Liver (tissue), 9 donors: ENCODE measurements around the gene MDC1. TPM values are rescaled to one million over a fixed set of nuclear protein-coding genes. Genes with fewer than 3 reads are reported as not detected.

ENCODE experiments used
- DNase-seq: peaks from one replicate; pipeline ENCODE4 v3.0.0-alpha.2; 2017; ENCODE audit warnings: low spot score
- H3K27ac ChIP-seq, 2 donors: one replicate each; pipeline ENCODE4 v1.7.0; 2013; ENCODE audit warnings: inconsistent platforms in 2 of 2, low read length in 2 of 2, control low read depth in 1 of 2, low read depth in 1 of 2, mild to moderate bottlenecking in 1 of 2
- H3K27me3 ChIP-seq, 4 donors: one replicate each; pipeline versions ENCODE4 v1.6.1 to v1.7.0; 2013; ENCODE audit warnings: low read length in 3 of 4, inconsistent platforms in 1 of 4, mild to moderate bottlenecking in 1 of 4, moderate library complexity in 1 of 4; ENCODE audit not compliant: control insufficient read depth in 4 of 4, insufficient read depth in 4 of 4
- H3K36me3 ChIP-seq, 4 donors: one replicate each; pipeline versions ENCODE4 v1.6.1 to v1.7.0; 2013; ENCODE audit warnings: low read length in 3 of 4, mild to moderate bottlenecking in 3 of 4, low read depth in 1 of 4, moderate library complexity in 1 of 4; ENCODE audit not compliant: control insufficient read depth in 4 of 4, insufficient read depth in 3 of 4
- H3K4me1 ChIP-seq, 4 donors: one replicate each; pipeline versions ENCODE4 v1.6.1 to v1.7.0; 2013; ENCODE audit warnings: low read length in 3 of 4, mild to moderate bottlenecking in 3 of 4, moderate library complexity in 1 of 4; ENCODE audit not compliant: control insufficient read depth in 4 of 4, insufficient read depth in 4 of 4
- H3K4me3 ChIP-seq, 3 donors: one replicate each; pipeline versions ENCODE4 v1.6.1 to v1.7.0; 2013; ENCODE audit warnings: low read length in 3 of 3, control low read depth in 1 of 3, low read depth in 1 of 3, mild to moderate bottlenecking in 1 of 3
- H3K9ac ChIP-seq, 2 donors: one replicate each; pipeline ENCODE4 v1.7.0; 2013; ENCODE audit warnings: low read length in 2 of 2, mild to moderate bottlenecking in 2 of 2, moderate library complexity in 2 of 2, control low read depth in 1 of 2, low read depth in 1 of 2
- H3K9me3 ChIP-seq, 4 donors: one replicate each; pipeline versions ENCODE4 v1.6.1 to v1.7.0; 2013; ENCODE audit warnings: low read length in 3 of 4; ENCODE audit not compliant: control insufficient read depth in 4 of 4
- EGR1 ChIP-seq, 2 donors: IDR thresholded peaks; 2 replicates each; pipeline ENCODE4 v1.6.1; 2016 to 2018; ENCODE audit warnings: antibody characterized with exemption in 2 of 2, low read depth in 2 of 2
- FOXA1 ChIP-seq: IDR thresholded peaks from 2 replicates; pipeline ENCODE4 v1.6.1; 2016; ENCODE audit warnings: antibody characterized with exemption
- FOXA2 ChIP-seq: IDR thresholded peaks from 2 replicates; pipeline ENCODE4 v1.6.1; 2016; ENCODE audit warnings: antibody characterized with exemption
- GABPA ChIP-seq, 2 donors: IDR thresholded peaks in 1 of 2; conservative IDR thresholded peaks in 1 of 2; 2 replicates each; pipeline ENCODE4 v1.6.1; 2016; ENCODE audit warnings: antibody characterized with exemption in 2 of 2, mild to moderate bottlenecking in 1 of 2, moderate library complexity in 1 of 2
- HNF4A ChIP-seq, 2 donors: conservative IDR thresholded peaks; 2 replicates each; pipeline ENCODE4 v1.6.1; 2016; ENCODE audit warnings: antibody characterized with exemption in 2 of 2, mild to moderate bottlenecking in 2 of 2
- JUND ChIP-seq, 2 donors: IDR thresholded peaks; 2 replicates each; pipeline ENCODE4 v1.6.1; 2016; ENCODE audit warnings: antibody characterized with exemption in 2 of 2
- NR2F2 ChIP-seq: IDR thresholded peaks from 2 replicates; pipeline ENCODE4 v1.6.1; 2016; ENCODE audit warnings: antibody characterized with exemption
- TAF1 ChIP-seq: conservative IDR thresholded peaks from 2 replicates; pipeline ENCODE4 v1.6.1; 2016; ENCODE audit warnings: antibody characterized with exemption, mild to moderate bottlenecking
- YY1 ChIP-seq: IDR thresholded peaks from 2 replicates; pipeline ENCODE4 v1.6.1; 2016; ENCODE audit warnings: antibody characterized with exemption, mild to moderate bottlenecking
- WGBS: extraction: QIAGEN DNeasy Blood & Tissue Kit; methylation state at CpG from one replicate; pipeline ENCODE4 v1.1.7; 2013; 5-methylcytosine and 5-hydroxymethylcytosine counted together
- polyA plus RNA-seq, 2 donors: library from polyadenylated mRNA; stranded (reverse) in 1 of 2; unstranded in 1 of 2; fragments of 200-250 nt in 1 of 2; fragments of >200 nt in 1 of 2; fragmentation: Nextera tagmentation in 1 of 2; extraction: Ambion mirVana in 1 of 2; gene quantifications; one replicate each; pipeline versions ENCODE4 v1.2.1 to v1.2.3, GENCODE V29; 2013 to 2015
- total RNA-seq, 2 donors: library from RNA; depleted of rRNA; stranded (reverse); fragments of >200 nt; gene quantifications; one replicate each; pipeline ENCODE4 v1.2.3, GENCODE V29; 2014
- TF ChIP-seq, protein P1 (sequence below): IDR thresholded peaks from 2 replicates; pipeline ENCODE4 v1.6.1; 2016; ENCODE audit warnings: antibody characterized with exemption
- TF ChIP-seq, protein P2 (sequence below): fragments of 150-350 bp; IDR thresholded peaks from 2 replicates; pipeline ENCODE4 v1.5.1; 2017; ENCODE audit warnings: improper control_type of control experiment, low read depth, low read length; ENCODE audit not compliant: missing input control
- TF ChIP-seq, protein P3 (sequence below): IDR thresholded peaks from 2 replicates; pipeline ENCODE4 v1.6.1; 2016; ENCODE audit warnings: antibody characterized with exemption
- TF ChIP-seq, protein P4 (sequence below): IDR thresholded peaks from 2 replicates; pipeline ENCODE4 v1.6.1; 2016; ENCODE audit warnings: antibody characterized with exemption
- TF ChIP-seq, protein P5 (sequence below): IDR thresholded peaks from 2 replicates; pipeline ENCODE4 v1.6.1; 2016; ENCODE audit warnings: antibody characterized with exemption, mild to moderate bottlenecking
- donor health status: healthy.
- donor health status: healthy.
- donor health status: healthy.
- donor health status: healthy.
- donor health status: healthy.

MDC1 gene
- total and polyA plus RNA-seq, 4 donors = 5.9 to 15.5 (median 8.4) TPM

DNA sequence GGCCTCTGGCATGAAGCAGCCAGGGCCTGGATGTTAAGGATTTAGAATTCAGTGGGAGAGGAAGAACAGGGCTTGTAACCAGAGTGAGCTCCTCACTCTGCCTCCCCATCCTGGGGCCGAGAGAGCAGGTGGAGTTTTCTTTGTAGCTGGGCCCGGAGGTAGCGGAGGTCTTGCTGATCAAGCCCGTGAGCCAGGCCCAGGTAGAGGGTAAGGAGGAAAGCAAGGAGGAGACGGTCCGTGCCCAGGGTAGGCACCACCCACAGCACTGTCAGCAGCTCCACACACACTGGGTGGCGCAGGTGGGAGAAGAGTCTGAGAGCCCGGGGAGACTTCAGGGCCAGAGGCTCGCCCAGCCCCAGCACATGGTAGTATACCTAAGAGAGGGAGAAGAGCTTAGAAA is 28.5 kb downstream of the MDC1 start:
- H3K36me3 ChIP-seq = no peaks in the 10 kb centered on the region
- H3K4me3 ChIP-seq = no peak overlapping the region
- peaks cover 20 to 63% (median 48%) of the 10 kb centered on the region in 4 donors for H3K4me1 ChIP-seq
- DNase-seq = no peak
- H3K27ac ChIP-seq = peak overlapping the region; percentile 97 to 99
- no peaks in the 10 kb centered on the region for H3K9me3 ChIP-seq
- H3K9ac ChIP-seq = no peak overlapping the region
- WGBS = 96% methylated on average over 9 of the region's 9 CpGs
- no peaks in the 10 kb centered on the region for H3K27me3 ChIP-seq
- TF ChIP-seq, protein P1, sequence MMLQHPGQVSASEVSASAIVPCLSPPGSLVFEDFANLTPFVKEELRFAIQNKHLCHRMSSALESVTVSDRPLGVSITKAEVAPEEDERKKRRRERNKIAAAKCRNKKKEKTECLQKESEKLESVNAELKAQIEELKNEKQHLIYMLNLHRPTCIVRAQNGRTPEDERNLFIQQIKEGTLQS = no peak
- TF ChIP-seq NR2F2 (no peak), TAF1 (no peak), YY1 (no peak), GABPA (IDR thresholded peaks at IDR 0.05 in 1 of 2, conservative IDR thresholded peaks at IDR 0.05 in 1 of 2) (no peak), HNF4A (conservative IDR thresholded peaks at IDR 0.05) (no peak)
- TF ChIP-seq, protein P2, sequence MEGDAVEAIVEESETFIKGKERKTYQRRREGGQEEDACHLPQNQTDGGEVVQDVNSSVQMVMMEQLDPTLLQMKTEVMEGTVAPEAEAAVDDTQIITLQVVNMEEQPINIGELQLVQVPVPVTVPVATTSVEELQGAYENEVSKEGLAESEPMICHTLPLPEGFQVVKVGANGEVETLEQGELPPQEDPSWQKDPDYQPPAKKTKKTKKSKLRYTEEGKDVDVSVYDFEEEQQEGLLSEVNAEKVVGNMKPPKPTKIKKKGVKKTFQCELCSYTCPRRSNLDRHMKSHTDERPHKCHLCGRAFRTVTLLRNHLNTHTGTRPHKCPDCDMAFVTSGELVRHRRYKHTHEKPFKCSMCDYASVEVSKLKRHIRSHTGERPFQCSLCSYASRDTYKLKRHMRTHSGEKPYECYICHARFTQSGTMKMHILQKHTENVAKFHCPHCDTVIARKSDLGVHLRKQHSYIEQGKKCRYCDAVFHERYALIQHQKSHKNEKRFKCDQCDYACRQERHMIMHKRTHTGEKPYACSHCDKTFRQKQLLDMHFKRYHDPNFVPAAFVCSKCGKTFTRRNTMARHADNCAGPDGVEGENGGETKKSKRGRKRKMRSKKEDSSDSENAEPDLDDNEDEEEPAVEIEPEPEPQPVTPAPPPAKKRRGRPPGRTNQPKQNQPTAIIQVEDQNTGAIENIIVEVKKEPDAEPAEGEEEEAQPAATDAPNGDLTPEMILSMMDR = no peak
- TF ChIP-seq, protein P3, sequence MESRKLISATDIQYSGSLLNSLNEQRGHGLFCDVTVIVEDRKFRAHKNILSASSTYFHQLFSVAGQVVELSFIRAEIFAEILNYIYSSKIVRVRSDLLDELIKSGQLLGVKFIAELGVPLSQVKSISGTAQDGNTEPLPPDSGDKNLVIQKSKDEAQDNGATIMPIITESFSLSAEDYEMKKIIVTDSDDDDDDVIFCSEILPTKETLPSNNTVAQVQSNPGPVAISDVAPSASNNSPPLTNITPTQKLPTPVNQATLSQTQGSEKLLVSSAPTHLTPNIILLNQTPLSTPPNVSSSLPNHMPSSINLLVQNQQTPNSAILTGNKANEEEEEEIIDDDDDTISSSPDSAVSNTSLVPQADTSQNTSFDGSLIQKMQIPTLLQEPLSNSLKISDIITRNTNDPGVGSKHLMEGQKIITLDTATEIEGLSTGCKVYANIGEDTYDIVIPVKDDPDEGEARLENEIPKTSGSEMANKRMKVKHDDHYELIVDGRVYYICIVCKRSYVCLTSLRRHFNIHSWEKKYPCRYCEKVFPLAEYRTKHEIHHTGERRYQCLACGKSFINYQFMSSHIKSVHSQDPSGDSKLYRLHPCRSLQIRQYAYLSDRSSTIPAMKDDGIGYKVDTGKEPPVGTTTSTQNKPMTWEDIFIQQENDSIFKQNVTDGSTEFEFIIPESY = no peak
- TF ChIP-seq, protein P4, sequence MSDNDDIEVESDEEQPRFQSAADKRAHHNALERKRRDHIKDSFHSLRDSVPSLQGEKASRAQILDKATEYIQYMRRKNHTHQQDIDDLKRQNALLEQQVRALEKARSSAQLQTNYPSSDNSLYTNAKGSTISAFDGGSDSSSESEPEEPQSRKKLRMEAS = no peak
- TF ChIP-seq, protein P5, sequence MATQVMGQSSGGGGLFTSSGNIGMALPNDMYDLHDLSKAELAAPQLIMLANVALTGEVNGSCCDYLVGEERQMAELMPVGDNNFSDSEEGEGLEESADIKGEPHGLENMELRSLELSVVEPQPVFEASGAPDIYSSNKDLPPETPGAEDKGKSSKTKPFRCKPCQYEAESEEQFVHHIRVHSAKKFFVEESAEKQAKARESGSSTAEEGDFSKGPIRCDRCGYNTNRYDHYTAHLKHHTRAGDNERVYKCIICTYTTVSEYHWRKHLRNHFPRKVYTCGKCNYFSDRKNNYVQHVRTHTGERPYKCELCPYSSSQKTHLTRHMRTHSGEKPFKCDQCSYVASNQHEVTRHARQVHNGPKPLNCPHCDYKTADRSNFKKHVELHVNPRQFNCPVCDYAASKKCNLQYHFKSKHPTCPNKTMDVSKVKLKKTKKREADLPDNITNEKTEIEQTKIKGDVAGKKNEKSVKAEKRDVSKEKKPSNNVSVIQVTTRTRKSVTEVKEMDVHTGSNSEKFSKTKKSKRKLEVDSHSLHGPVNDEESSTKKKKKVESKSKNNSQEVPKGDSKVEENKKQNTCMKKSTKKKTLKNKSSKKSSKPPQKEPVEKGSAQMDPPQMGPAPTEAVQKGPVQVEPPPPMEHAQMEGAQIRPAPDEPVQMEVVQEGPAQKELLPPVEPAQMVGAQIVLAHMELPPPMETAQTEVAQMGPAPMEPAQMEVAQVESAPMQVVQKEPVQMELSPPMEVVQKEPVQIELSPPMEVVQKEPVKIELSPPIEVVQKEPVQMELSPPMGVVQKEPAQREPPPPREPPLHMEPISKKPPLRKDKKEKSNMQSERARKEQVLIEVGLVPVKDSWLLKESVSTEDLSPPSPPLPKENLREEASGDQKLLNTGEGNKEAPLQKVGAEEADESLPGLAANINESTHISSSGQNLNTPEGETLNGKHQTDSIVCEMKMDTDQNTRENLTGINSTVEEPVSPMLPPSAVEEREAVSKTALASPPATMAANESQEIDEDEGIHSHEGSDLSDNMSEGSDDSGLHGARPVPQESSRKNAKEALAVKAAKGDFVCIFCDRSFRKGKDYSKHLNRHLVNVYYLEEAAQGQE = no peak

DNA sequence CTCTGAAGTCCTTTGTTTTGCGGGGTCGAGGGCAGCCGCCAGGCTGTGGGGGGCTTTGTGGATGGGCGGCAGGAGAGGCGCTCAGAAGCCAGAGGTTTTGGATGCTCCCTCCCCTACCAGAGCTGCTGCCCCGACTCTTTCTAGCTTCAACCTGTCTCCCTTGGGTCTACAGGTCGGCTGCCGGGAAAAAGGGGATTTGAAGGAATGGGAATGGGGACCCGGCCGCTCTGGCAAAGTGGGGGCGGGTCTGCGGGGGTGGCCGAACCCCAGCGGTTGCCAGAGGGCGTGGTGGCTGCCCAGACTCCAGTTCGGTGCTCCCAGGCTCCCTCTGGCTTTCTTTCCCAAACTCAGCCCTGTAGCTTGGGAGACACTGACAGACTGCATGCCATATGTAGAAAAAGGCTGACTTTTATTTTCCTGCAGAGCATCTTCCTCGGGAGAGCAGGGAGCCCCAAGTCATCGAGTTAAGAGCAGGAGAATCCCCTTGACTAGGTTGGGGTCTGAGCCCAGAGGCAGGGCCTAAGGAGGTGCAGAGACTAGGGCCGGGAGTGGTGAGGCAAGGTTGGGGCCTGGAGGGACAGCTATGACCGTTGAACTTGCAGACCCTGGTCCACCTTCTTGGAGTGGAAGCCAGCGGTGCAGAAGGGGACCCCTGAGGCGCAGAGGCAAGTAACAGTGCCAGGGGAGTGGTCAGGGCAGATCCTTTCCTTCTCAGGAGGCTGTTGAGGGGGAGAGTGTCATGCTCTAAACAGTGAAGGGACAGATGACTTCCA is 29.2 kb downstream of the MDC1 start:
- Histone ChIP-seq H3K27me3 (no peaks in the 10 kb centered on the region), H3K36me3 (no peaks in the 10 kb centered on the region), H3K4me3 (peak overlapping the region; percentile 60 to 77 (median 60)), H3K9ac (peak overlapping the region in 1 of 2 donors; percentile 28), H3K27ac (peak overlapping the region; percentile 97 to 99), H3K4me1 (peaks cover 21 to 70% (median 55%) of the 10 kb centered on the region in 4 donors), H3K9me3 (no peaks in the 10 kb centered on the region)
- no peak for DNase-seq
- WGBS = 30% methylated on average over 22 of the region's 22 CpGs
- TF ChIP-seq JUND (IDR thresholded peaks at IDR 0.05) = no peak
- TF ChIP-seq, protein P3 = no peak
- TF ChIP-seq, protein P1 = no peak
- TF ChIP-seq FOXA1 = no peak
- no peak for TF ChIP-seq NR2F2
- TF ChIP-seq HNF4A (conservative IDR thresholded peaks at IDR 0.05) = no peak
- TF ChIP-seq, protein P5 = no peak
- TF ChIP-seq TAF1 = no peak
- no peak for TF ChIP-seq FOXA2
- no peak for TF ChIP-seq EGR1 (IDR thresholded peaks at IDR 0.05; ENCODE audit: low read depth in 2 of 2)
- no peak for TF ChIP-seq YY1
